ENCODE results near the gene NOXO1.
"Not testable (repeated sequence)": the region's sequence is repeated elsewhere in the genome, so short reads cannot be mapped to it uniquely, and the experiment has no call there.

NOXO1 gene

GRCh38 chr16:1981398-1981836, at the start of gene NOXO1:
TSS of gene NOXO1 (minus strand) at chr16:1981469. CDS start at chr16:1981179, 290 bp downstream.
- DNase-seq, result no peak

- DNase-seq, result no peak
Observed at GRCh38 chr16:2030036-2030435, 48.8 kb upstream of the NOXO1 start.

GRCh38 chr16:2029350-2029749, 48.1 kb upstream of the NOXO1 start:
- DNase-seq, result no peak

GRCh38 chr16:2028620-2029220, 47.5 kb upstream of the NOXO1 start:
- DNase-seq, result no peak

- no peak for DNase-seq
Observed at GRCh38 chr16:2028146-2028545, 46.9 kb upstream of the NOXO1 start.

GRCh38 chr16:2027024-2028010, 46.0 kb upstream of the NOXO1 start:
- DNase-seq, result no peak

GRCh38 chr16:2026461-2027023, 45.3 kb upstream of the NOXO1 start, which contains the start of gene NHERF2:
TSS of gene NHERF2 (plus strand) at chr16:2026902. CDS start at chr16:2027006, 104 bp downstream.
- DNase-seq, result no peak

GRCh38 chr16:2025878-2026460, 44.7 kb upstream of the NOXO1 start:
- DNase-seq, result no peak

GRCh38 chr16:2025251-2025650, 44.0 kb upstream of the NOXO1 start:
- DNase-seq, result no peak

- DNase-seq, result no peak
Observed at GRCh38 chr16:2024032-2024420, 42.8 kb upstream of the NOXO1 start.

- DNase-seq, result peak; percentile 97
Observed at GRCh38 chr16:2023092-2024031, 42.1 kb upstream of the NOXO1 start.

- DNase-seq, result no peak
Observed at GRCh38 chr16:2022723-2023091, 41.4 kb upstream of the NOXO1 start.

- DNase-seq, result no peak
Observed at GRCh38 chr16:2019921-2020831, 38.9 kb upstream of the NOXO1 start.

- DNase-seq, result no peak
Observed at GRCh38 chr16:2019518-2019920, 38.2 kb upstream of the NOXO1 start, which contains the start of gene NPW. TSS of gene NPW (plus strand) at chr16:2019785.

- no peak for DNase-seq
Observed at GRCh38 chr16:2016407-2016922, 35.2 kb upstream of the NOXO1 start.

GRCh38 chr16:2015947-2016208, 34.6 kb upstream of the NOXO1 start:
- DNase-seq, result no peak

GRCh38 chr16:2015117-2015946, 34.1 kb upstream of the NOXO1 start:
- no peak for DNase-seq

- DNase-seq, result no peak
Observed at GRCh38 chr16:2013527-2013926, 32.3 kb upstream of the NOXO1 start.

GRCh38 chr16:2011726-2012125, 30.5 kb upstream of the NOXO1 start:
- DNase-seq, result not testable (repeated sequence)

Data from activated gamma-delta T cell treated with Interleukin-2 at 50 U/mL for 16 hours (primary cell).